BJ (cell line): ENCODE results near the gene TUBGCP2. TPM values are rescaled to one million over a fixed set of nuclear protein-coding genes. Genes with fewer than 3 reads are reported as not detected.

Experiments
- CTCF ChIA-PET: fragments of 350-600 bp; formaldehyde crosslinking; extraction: SDS; loops from one replicate; lab custom pipeline; 2021; ENCODE audit warnings: antibody characterized with exemption, inconsistent platforms; lab: Yijun Ruan, JAX
- POLR2A ChIA-PET: fragments of 300-600 bp; sonication (Branson Sonifier 250); formaldehyde crosslinking; extraction: SDS; loops from one replicate; lab custom pipeline; 2021; ENCODE audit warnings: antibody characterized with exemption; lab: Charles Lee
- DNase-seq: peaks from one replicate; pipeline ENCODE4 v3.0.0-alpha.2; 2011; ENCODE audit warnings: low read depth
- H3K27me3 ChIP-seq: 2 replicates; pipeline ENCODE4 v1.6.0; 2011; ENCODE audit warnings: low read length; ENCODE audit not compliant: control insufficient read depth, insufficient read depth
- H3K36me3 ChIP-seq: 2 replicates; pipeline ENCODE4 v1.5.1; 2011; ENCODE audit warnings: low read length; ENCODE audit not compliant: control insufficient read depth, insufficient read depth
- H3K4me3 ChIP-seq: 2 replicates; pipeline ENCODE4 v1.5.1; 2011; ENCODE audit warnings: low read depth, mild to moderate bottlenecking, control low read depth, low read length
- polyA plus RNA-seq: library from polyadenylated mRNA; depleted of rRNA; stranded (reverse); fragments of >200 nt; gene quantifications from 2 replicates; pipeline ENCODE4 v1.2.3, GENCODE V29; 2011
- TF ChIP-seq, protein P1 (sequence below): IDR thresholded peaks from 2 replicates; pipeline ENCODE4 v1.5.1; 2011; ENCODE audit warnings: low read depth, mild to moderate bottlenecking, control low read depth, inconsistent platforms, low read length, moderate library complexity; ENCODE audit not compliant: insufficient read depth

The TUBGCP2 gene
- polyA plus RNA-seq, 1 experiment: 55.8 TPM

DNA sequence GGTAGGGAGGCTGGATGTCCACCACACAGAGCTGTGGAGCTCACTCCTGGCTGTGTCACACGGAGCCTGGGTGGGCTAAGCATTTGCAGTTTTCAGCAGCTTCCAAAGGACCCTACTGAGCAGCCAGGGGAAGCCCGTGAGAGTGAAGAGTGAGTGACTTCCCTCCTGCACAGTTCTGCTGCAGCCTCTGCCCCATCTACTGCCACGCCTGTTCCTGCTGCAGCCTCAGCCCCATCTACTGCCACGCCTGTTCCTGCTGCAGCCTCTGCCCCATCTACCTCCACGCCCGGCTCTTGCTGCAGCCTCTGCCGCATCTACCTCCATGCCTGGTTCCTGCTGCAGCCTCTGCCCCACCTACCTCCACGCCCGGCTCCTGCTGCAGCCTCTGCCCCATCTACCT is 44.2 kb downstream of the TUBGCP2 start:
- no peak for DNase-seq

DNA sequence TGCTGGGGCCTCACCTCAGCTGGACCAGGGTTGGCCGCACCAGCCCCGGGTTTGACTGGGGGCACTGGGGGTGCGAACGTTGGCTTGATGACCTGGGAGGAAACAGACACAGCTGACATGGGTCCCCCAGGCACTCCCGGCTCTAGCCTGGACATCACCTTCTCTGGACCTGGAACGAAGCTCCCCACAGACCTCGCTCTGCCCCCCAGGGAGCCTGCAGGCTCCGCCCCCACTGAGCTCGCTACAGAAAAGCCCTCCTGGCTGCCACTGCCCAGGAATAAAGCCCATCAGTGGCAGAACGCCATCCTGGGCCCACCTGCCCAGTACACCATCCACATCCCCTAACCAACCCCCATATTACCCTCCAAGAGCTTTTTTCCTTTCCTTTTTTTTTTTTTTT is 45.0 kb downstream of the TUBGCP2 start:
- CTCF ChIA-PET: no interaction called here

More for the DNA sequence above, 44.2 kb downstream of the TUBGCP2 start:
- no peaks in the 10 kb centered on the region for H3K36me3 ChIP-seq
- POLR2A ChIA-PET: no interaction called here
- CTCF ChIA-PET: no interaction called here
- no peaks in the 10 kb centered on the region for H3K27me3 ChIP-seq
- TF ChIP-seq, protein P1, sequence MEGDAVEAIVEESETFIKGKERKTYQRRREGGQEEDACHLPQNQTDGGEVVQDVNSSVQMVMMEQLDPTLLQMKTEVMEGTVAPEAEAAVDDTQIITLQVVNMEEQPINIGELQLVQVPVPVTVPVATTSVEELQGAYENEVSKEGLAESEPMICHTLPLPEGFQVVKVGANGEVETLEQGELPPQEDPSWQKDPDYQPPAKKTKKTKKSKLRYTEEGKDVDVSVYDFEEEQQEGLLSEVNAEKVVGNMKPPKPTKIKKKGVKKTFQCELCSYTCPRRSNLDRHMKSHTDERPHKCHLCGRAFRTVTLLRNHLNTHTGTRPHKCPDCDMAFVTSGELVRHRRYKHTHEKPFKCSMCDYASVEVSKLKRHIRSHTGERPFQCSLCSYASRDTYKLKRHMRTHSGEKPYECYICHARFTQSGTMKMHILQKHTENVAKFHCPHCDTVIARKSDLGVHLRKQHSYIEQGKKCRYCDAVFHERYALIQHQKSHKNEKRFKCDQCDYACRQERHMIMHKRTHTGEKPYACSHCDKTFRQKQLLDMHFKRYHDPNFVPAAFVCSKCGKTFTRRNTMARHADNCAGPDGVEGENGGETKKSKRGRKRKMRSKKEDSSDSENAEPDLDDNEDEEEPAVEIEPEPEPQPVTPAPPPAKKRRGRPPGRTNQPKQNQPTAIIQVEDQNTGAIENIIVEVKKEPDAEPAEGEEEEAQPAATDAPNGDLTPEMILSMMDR: no peak
- H3K4me3 ChIP-seq: no peak overlapping the region

DNA sequence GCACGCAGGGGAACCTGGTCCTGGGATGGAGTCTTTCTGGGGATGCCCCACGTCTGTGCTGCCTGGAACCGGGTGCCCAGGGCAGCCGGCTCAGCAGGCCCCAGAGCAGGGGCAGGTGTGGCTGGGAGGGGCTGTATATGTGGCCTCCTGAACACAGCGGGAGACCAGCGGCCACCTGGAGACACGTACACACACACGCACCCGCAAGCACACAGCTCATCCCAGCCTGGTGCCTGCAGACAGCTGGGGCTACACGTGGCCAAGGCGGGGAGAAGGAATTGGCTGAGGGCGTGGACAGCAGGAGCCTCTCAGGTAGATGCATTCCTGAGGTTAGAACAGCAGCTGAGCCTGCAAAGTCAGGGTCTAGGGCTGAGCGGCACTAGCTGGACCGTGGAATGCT is 46.0 kb downstream of the TUBGCP2 start:
- TF ChIP-seq, protein P1: no peak
- ChIA-PET POLR2A (no interaction called here), CTCF (no interaction called here)
- H3K4me3 ChIP-seq: no peak overlapping the region
- H3K27me3 ChIP-seq: no peaks in the 10 kb centered on the region
- H3K36me3 ChIP-seq: no peaks in the 10 kb centered on the region
- no peak for DNase-seq

More for the DNA sequence above, 45.0 kb downstream of the TUBGCP2 start:
- no peak overlapping the region for H3K4me3 ChIP-seq
- DNase-seq: no peak
- POLR2A ChIA-PET: no interaction called here
- H3K27me3 ChIP-seq: no peaks in the 10 kb centered on the region
- no peaks in the 10 kb centered on the region for H3K36me3 ChIP-seq
- TF ChIP-seq, protein P1: no peak

DNA sequence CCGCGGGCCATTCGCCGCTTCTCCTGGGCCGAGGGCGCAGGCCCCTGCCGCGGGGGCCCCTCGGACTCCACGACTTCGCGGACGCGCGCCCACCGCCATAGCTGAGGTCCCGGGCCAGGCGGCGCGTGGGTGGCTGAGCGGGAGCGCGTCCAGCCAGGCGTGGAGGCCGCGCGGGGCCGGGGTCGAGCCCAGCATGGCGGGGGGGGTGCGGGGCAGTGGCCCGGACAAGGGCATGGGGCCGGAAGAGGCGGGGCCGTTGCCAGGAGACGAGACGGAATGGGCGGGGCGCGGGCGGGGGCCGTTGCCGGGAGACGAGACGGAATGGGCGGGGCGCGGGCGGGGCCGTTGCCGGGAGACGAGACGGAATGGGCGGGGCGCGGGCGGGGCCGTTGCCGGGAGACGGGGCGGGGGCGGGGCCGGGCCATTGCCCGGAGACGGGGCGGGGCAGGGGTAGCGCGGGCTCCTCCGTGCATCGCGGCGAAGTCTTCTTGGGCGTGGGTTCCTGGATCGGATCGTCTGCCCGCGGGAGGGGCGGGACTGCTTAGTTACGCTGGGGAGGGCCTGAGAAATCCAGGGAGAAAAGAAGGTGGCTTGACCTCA is 46.8 kb downstream of the TUBGCP2 start:
- Histone ChIP-seq H3K27me3 (no peaks in the 10 kb centered on the region), H3K36me3 (no peaks in the 10 kb centered on the region), H3K4me3 (peak overlapping the region; percentile 53)
- DNase-seq: no peak
- TF ChIP-seq, protein P1: no peak
- ChIA-PET CTCF (interaction anchor here (1.1 kb wide), 1 partner anchor 46 kb away, joined by 3 read pairs; no protein-coding TSS in a partner anchor), POLR2A (no interaction called here)

DNA sequence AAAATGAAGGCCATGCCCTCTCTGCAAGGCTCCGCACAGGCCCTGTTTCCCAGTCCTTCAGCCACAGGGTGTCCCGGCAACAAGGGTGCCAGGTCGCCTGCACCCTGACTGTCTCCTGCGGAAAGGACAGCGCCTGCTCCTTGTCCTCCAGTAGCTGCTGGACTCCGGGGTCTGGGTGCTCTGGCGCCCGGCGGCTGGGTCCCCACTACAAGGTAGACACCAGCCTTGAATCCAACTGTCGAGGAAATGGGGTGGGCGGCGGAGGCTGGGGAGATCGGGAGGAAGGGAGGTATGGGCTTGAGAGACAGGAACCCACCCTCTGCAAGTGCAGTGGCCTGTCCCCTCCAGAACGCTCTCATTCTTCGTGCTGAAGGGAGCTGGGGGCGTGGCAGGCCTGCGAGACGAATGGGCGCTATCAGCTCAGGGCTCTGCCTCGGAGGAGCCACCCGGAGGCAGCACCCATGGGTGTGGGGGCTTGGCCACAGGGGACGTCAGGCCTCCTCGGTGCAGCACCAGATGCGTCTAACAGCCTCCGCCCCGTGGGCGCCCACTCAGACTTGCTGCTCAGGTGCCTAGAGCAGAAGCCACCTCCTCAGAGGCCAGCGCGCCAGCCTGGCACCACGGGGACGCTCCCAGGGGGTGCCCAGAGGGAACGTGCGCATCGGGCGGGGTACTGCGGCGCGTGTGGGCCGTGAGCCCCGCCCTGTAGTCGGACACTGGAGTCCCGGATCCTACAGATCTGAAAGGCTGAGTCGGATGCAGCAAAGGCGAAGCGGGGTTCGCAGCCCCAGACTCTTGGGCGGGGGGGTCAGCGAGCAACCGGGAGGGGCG is 47.6 kb downstream of the TUBGCP2 start:
- TF ChIP-seq, protein P1: no peak
- ChIA-PET CTCF (interaction anchor here (1.1 kb wide), 1 partner anchor 46 kb away, joined by 3 read pairs; no protein-coding TSS in a partner anchor), POLR2A (no interaction called here)
- DNase-seq: no peak
- no peaks in the 10 kb centered on the region; the same call in 1 of the 2 replicates for H3K27me3 ChIP-seq
- peak overlapping the region; percentile 53 for H3K4me3 ChIP-seq
- no peaks in the 10 kb centered on the region for H3K36me3 ChIP-seq
